Upper lobe of left lung (tissue), 4 donors: ENCODE data around the gene CPM.

Source experiments
- EP300 ChIP-seq, 4 donors: sonication (generic); formaldehyde crosslinking; IDR thresholded peaks; one replicate each; pipeline ENCODE4 v1.5.1; 2017; ENCODE audit warnings: antibody characterized with exemption in 4 of 4, control low read depth in 2 of 4
- POLR2A ChIP-seq, 4 donors: fragments of 450-650 bp; IDR thresholded peaks; one replicate each; pipeline ENCODE4 v1.5.1; 2016 to 2017; ENCODE audit warnings: antibody characterized with exemption in 4 of 4, mild to moderate bottlenecking in 2 of 4
- POLR2AphosphoS5 ChIP-seq, 2 donors: sonication (generic); formaldehyde crosslinking; IDR thresholded peaks; one replicate each; pipeline ENCODE4 v1.5.1; 2017; ENCODE audit warnings: antibody characterized with exemption in 2 of 2
- TF ChIP-seq, protein P1 (sequence below), 6 experiments: fragments of 450-650 bp in 4 of 6; fragments of 200-600 bp in 2 of 6; sonication (generic) in 2 of 6; IDR thresholded peaks; one replicate each; pipeline ENCODE4 v1.5.1; 2016 to 2019; ENCODE audit warnings: antibody characterized with exemption in 6 of 6

DNA sequence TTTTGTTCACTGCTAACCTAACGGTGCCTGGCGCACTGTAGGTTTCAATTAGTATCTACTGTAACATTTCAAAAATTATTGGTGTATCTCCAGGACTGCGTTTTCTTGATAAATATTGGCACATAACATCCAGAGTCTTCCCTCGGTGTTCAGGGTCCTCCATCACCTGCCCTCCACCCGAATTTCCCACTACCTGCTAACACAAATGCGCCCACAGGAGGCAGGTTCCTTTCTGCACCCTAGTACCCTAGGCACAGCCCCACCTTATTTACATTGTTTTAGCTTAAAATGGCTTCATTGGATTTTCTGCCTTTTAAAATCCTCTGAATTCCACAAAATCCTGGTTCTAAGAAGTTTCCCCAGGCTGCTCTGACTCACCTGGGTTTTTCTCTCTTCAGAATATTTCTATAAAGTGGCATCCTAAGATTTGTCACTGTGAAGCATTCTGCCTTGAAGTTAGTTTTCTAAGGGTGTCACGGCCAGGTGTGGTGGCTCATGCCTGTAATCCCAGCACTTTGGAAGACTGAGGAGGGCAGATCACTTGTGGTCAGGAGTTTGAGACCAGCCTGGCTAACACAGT lies 38.6 kb downstream of the CPM start:
- TF ChIP-seq, protein P1, sequence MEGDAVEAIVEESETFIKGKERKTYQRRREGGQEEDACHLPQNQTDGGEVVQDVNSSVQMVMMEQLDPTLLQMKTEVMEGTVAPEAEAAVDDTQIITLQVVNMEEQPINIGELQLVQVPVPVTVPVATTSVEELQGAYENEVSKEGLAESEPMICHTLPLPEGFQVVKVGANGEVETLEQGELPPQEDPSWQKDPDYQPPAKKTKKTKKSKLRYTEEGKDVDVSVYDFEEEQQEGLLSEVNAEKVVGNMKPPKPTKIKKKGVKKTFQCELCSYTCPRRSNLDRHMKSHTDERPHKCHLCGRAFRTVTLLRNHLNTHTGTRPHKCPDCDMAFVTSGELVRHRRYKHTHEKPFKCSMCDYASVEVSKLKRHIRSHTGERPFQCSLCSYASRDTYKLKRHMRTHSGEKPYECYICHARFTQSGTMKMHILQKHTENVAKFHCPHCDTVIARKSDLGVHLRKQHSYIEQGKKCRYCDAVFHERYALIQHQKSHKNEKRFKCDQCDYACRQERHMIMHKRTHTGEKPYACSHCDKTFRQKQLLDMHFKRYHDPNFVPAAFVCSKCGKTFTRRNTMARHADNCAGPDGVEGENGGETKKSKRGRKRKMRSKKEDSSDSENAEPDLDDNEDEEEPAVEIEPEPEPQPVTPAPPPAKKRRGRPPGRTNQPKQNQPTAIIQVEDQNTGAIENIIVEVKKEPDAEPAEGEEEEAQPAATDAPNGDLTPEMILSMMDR (IDR thresholded peaks at IDR 0.05) = no peak
- TF ChIP-seq POLR2A (IDR thresholded peaks at IDR 0.05) (no peak), POLR2AphosphoS5 (IDR thresholded peaks at IDR 0.05) (no peak), EP300 (IDR thresholded peaks at IDR 0.05) (no peak)
